Measurements from ENCODE around the gene THBS1.
A peak's percentile ranks its signal among the peaks of the same experiment; 100 is the strongest.

Gene THBS1

DNA sequence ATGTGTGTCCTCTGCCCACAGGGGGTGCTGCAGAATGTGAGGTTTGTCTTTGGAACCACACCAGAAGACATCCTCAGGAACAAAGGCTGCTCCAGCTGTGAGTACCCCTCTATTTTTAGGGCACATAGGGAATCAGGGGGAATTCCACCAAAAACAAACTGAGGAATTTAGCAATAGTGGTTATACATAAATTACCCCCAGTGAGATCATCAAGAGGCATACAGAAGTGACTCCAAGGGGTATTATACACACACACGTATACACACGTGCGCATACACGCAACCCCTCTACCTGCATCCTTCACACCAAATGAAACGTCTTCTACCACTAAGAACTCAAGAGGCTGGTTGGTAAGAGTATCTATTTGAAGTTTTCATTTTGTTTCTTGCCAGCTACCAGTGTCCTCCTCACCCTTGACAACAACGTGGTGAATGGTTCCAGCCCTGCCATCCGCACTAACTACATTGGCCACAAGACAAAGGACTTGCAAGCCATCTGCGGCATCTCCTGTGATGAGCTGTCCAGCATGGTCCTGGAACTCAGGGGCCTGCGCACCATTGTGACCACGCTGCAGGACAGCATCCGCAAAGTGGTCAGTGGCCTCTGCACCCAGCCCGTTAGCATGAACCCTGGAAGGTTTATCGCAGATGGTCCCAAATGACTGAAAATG, 2.9 kb downstream of the THBS1 start:
- Histone ChIP-seq H3K4me3 (ENCODE audit: low read length) (no peak overlapping the region), H3K9ac (ENCODE audit: low read length) (no peak overlapping the region), H3K4me2 (ENCODE audit: low read depth, low read length) (no peak overlapping the region), H3K27me3 (replicated peaks; ENCODE audit: insufficient read depth, low read length) (peaks cover 8% of the 10 kb centered on the region; the same call in 1 of the 2 replicates), H3K27ac (ENCODE audit: low read length) (no peak overlapping the region), H3K79me2 (ENCODE audit: low read length) (no peaks in the 10 kb centered on the region), H3K36me3 (replicated peaks; ENCODE audit: insufficient read depth, low read length) (no peaks in the 10 kb centered on the region), H3K9me2 (replicated peaks; ENCODE audit: insufficient read depth, low read length) (no peaks in the 10 kb centered on the region), H3K4me1 (ENCODE audit: low read length) (no peaks in the 10 kb centered on the region), H2AFZ (ENCODE audit: low read length) (no peak overlapping the region), H4K20me1 (ENCODE audit: insufficient read depth, low read length) (no peaks in the 10 kb centered on the region), H3K9me3 (replicated peaks; ENCODE audit: insufficient read depth, low read length) (no peaks in the 10 kb centered on the region), H3F3A (ENCODE audit: insufficient read depth, low read length) (no peaks in the 10 kb centered on the region)
- no peak for TF ChIP-seq EZH2 (optimal IDR thresholded peaks at IDR 0.05; ENCODE audit: low read depth, low read length)
- TF ChIP-seq, protein P1, sequence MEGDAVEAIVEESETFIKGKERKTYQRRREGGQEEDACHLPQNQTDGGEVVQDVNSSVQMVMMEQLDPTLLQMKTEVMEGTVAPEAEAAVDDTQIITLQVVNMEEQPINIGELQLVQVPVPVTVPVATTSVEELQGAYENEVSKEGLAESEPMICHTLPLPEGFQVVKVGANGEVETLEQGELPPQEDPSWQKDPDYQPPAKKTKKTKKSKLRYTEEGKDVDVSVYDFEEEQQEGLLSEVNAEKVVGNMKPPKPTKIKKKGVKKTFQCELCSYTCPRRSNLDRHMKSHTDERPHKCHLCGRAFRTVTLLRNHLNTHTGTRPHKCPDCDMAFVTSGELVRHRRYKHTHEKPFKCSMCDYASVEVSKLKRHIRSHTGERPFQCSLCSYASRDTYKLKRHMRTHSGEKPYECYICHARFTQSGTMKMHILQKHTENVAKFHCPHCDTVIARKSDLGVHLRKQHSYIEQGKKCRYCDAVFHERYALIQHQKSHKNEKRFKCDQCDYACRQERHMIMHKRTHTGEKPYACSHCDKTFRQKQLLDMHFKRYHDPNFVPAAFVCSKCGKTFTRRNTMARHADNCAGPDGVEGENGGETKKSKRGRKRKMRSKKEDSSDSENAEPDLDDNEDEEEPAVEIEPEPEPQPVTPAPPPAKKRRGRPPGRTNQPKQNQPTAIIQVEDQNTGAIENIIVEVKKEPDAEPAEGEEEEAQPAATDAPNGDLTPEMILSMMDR (IDR thresholded peaks at IDR 0.05; ENCODE audit: low read length), result peak; percentile 38
- peak; percentile 14 for DNase-seq

- no peak overlapping the region for H3K4me2 ChIP-seq (ENCODE audit: low read depth, low read length)
- no peaks in the 10 kb centered on the region for H3F3A ChIP-seq (ENCODE audit: insufficient read depth, low read length)
- no peak overlapping the region for H3K27ac ChIP-seq (ENCODE audit: low read length)
- H3K36me3 ChIP-seq (replicated peaks; ENCODE audit: insufficient read depth, low read length), result no peaks in the 10 kb centered on the region
- H2AFZ ChIP-seq (ENCODE audit: low read length), result no peak overlapping the region
- H3K4me3 ChIP-seq (ENCODE audit: low read length), result no peak overlapping the region
- no peaks in the 10 kb centered on the region for H3K79me2 ChIP-seq (ENCODE audit: low read length)
- H3K9me2 ChIP-seq (replicated peaks; ENCODE audit: insufficient read depth, low read length), result no peaks in the 10 kb centered on the region
- peaks cover 8% of the 10 kb centered on the region; the same call in 1 of the 2 replicates for H3K27me3 ChIP-seq (replicated peaks; ENCODE audit: insufficient read depth, low read length)
- H4K20me1 ChIP-seq (ENCODE audit: insufficient read depth, low read length), result no peaks in the 10 kb centered on the region
- no peaks in the 10 kb centered on the region for H3K9me3 ChIP-seq (replicated peaks; ENCODE audit: insufficient read depth, low read length)
- TF ChIP-seq, protein P1 (IDR thresholded peaks at IDR 0.05; ENCODE audit: low read length), result no peak
- TF ChIP-seq EZH2 (optimal IDR thresholded peaks at IDR 0.05; ENCODE audit: low read depth, low read length), result no peak
- DNase-seq, result no peak
- no peaks in the 10 kb centered on the region for H3K4me1 ChIP-seq (ENCODE audit: low read length)
- no peak overlapping the region for H3K9ac ChIP-seq (ENCODE audit: low read length)
Measured at GRCh38 chr15:39584266-39584659, 3.4 kb downstream of the THBS1 start.

- Histone ChIP-seq H2AFZ (ENCODE audit: low read length) (no peak overlapping the region), H3K4me3 (ENCODE audit: low read length) (no peak overlapping the region), H3K4me2 (ENCODE audit: low read depth, low read length) (no peak overlapping the region), H3K9me3 (replicated peaks; ENCODE audit: insufficient read depth, low read length) (no peaks in the 10 kb centered on the region), H3K4me1 (ENCODE audit: low read length) (no peaks in the 10 kb centered on the region), H3K79me2 (ENCODE audit: low read length) (no peaks in the 10 kb centered on the region), H3K36me3 (replicated peaks; ENCODE audit: insufficient read depth, low read length) (no peaks in the 10 kb centered on the region), H3K27ac (ENCODE audit: low read length) (no peak overlapping the region), H3K9ac (ENCODE audit: low read length) (no peak overlapping the region), H3F3A (ENCODE audit: insufficient read depth, low read length) (no peaks in the 10 kb centered on the region), H4K20me1 (ENCODE audit: insufficient read depth, low read length) (no peaks in the 10 kb centered on the region), H3K27me3 (replicated peaks; ENCODE audit: insufficient read depth, low read length) (peaks cover 8% of the 10 kb centered on the region; the same call in 1 of the 2 replicates), H3K9me2 (replicated peaks; ENCODE audit: insufficient read depth, low read length) (no peaks in the 10 kb centered on the region)
- DNase-seq, result no peak
- TF ChIP-seq, protein P1 (IDR thresholded peaks at IDR 0.05; ENCODE audit: low read length), result no peak
- TF ChIP-seq EZH2 (optimal IDR thresholded peaks at IDR 0.05; ENCODE audit: low read depth, low read length) (no peak), EZH2phosphoT487 (IDR thresholded peaks at IDR 0.05; ENCODE audit: low read length) (no peak)
Measured at GRCh38 chr15:39584662-39585388, 3.9 kb downstream of the THBS1 start.

Data from MM.1S (cell line).